PFSK-1 (cell line): Measurements from ENCODE around the gene MGMT.

Experiments used
- FOXP2 ChIP-seq: optimal IDR thresholded peaks from 2 replicates; pipeline ENCODE3; 2011; ENCODE audit warnings: borderline replicate concordance, control low read depth, inconsistent platforms; ENCODE audit not compliant: insufficient read depth; ENCODE audit errors: extremely low read length, extremely low read depth
- POLR2AphosphoS5 ChIP-seq: IDR thresholded peaks from 2 replicates; pipeline ENCODE4 v1.6.1; 2012; ENCODE audit warnings: low read depth, mild to moderate bottlenecking, control low read depth, low read length, moderate library complexity
- SIN3A ChIP-seq: IDR thresholded peaks from 2 replicates; pipeline ENCODE4 v1.6.1; 2012; ENCODE audit warnings: mild to moderate bottlenecking, low read length, moderate library complexity, borderline replicate concordance; ENCODE audit not compliant: insufficient read depth
- TAF1 ChIP-seq: IDR thresholded peaks from 2 replicates; pipeline ENCODE4 v1.6.1; 2012; ENCODE audit warnings: low read length, control low read depth, borderline replicate concordance; ENCODE audit not compliant: insufficient read depth
- TF ChIP-seq, protein P1 (sequence below), 2 experiments: IDR thresholded peaks; 2 replicates each; pipeline versions ENCODE4 v1.6.1 to v1.8.0; 2011 to 2012; ENCODE audit warnings: low read depth in 2 of 2, low read length in 2 of 2, control low read depth in 1 of 2, inconsistent platforms in 1 of 2, mild to moderate bottlenecking in 1 of 2, moderate library complexity in 1 of 2; ENCODE audit not compliant: insufficient read depth in 1 of 2

GRCh38 chr10:129728905-129729795, 262.1 kb downstream of the MGMT start:
- TF ChIP-seq POLR2AphosphoS5 = no peak
- TF ChIP-seq, protein P1, sequence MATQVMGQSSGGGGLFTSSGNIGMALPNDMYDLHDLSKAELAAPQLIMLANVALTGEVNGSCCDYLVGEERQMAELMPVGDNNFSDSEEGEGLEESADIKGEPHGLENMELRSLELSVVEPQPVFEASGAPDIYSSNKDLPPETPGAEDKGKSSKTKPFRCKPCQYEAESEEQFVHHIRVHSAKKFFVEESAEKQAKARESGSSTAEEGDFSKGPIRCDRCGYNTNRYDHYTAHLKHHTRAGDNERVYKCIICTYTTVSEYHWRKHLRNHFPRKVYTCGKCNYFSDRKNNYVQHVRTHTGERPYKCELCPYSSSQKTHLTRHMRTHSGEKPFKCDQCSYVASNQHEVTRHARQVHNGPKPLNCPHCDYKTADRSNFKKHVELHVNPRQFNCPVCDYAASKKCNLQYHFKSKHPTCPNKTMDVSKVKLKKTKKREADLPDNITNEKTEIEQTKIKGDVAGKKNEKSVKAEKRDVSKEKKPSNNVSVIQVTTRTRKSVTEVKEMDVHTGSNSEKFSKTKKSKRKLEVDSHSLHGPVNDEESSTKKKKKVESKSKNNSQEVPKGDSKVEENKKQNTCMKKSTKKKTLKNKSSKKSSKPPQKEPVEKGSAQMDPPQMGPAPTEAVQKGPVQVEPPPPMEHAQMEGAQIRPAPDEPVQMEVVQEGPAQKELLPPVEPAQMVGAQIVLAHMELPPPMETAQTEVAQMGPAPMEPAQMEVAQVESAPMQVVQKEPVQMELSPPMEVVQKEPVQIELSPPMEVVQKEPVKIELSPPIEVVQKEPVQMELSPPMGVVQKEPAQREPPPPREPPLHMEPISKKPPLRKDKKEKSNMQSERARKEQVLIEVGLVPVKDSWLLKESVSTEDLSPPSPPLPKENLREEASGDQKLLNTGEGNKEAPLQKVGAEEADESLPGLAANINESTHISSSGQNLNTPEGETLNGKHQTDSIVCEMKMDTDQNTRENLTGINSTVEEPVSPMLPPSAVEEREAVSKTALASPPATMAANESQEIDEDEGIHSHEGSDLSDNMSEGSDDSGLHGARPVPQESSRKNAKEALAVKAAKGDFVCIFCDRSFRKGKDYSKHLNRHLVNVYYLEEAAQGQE (IDR thresholded peaks at IDR 0.05; ENCODE audit: insufficient read depth in 1 of 2, low read depth in 2 of 2, low read length in 2 of 2) = no peak
- no peak for TF ChIP-seq SIN3A
- TF ChIP-seq TAF1 = no peak
- no peak for TF ChIP-seq FOXP2
